Suppressor macrophage (primary cell): ENCODE results near the gene PPARG.

Source experiments
- DNase-seq, 4 experiments: peaks; one replicate each; pipeline ENCODE4 v3.0.0-alpha.2; 2020 to 2022

PPARG gene

GRCh38 chr3:12313519-12313918, 24.6 kb downstream of the PPARG start:
- no peak for DNase-seq

- no peak for DNase-seq
Observed at GRCh38 chr3:12316253-12316652, 27.4 kb downstream of the PPARG start.

- DNase-seq, result no peak
Observed at GRCh38 chr3:12316729-12317351, 28.0 kb downstream of the PPARG start.

GRCh38 chr3:12317914-12318313, 29.0 kb downstream of the PPARG start:
- DNase-seq, result peak in 1 of 4 experiments; percentile 28

- DNase-seq, result peak in 2 of 4 experiments; percentile 28 to 55
Observed at GRCh38 chr3:12318758-12319621, 30.1 kb downstream of the PPARG start.

- DNase-seq, result peak; percentile 33 to 60 (median 54)
Observed at GRCh38 chr3:12321015-12321414, 32.1 kb downstream of the PPARG start.

- peak in 3 of 4 experiments; percentile 49 to 61 (median 54) for DNase-seq
Observed at GRCh38 chr3:12323237-12323636, 34.4 kb downstream of the PPARG start.

- peak; percentile 33 to 90 (median 65) for DNase-seq
Observed at GRCh38 chr3:12325586-12326515, 37.0 kb downstream of the PPARG start.

- peak; percentile 36 to 52 (median 50) for DNase-seq
Observed at GRCh38 chr3:12327021-12327420, 38.2 kb downstream of the PPARG start.

- peak; percentile 40 to 73 (median 66) for DNase-seq
Observed at GRCh38 chr3:12328132-12328836, 39.4 kb downstream of the PPARG start.

GRCh38 chr3:12328837-12329462, 40.1 kb downstream of the PPARG start:
- DNase-seq, result no peak

- DNase-seq, result no peak
Observed at GRCh38 chr3:12334786-12335185, 45.9 kb downstream of the PPARG start.

GRCh38 chr3:12335421-12335820, 46.6 kb downstream of the PPARG start:
- DNase-seq, result no peak

GRCh38 chr3:12336099-12336498, 47.2 kb downstream of the PPARG start:
- DNase-seq, result peak in 2 of 4 experiments; percentile 36 to 37

- no peak for DNase-seq
Observed at GRCh38 chr3:12338595-12339546, 50.0 kb downstream of the PPARG start.

GRCh38 chr3:12339701-12340480, 51.0 kb downstream of the PPARG start:
- no peak for DNase-seq

- DNase-seq, result no peak
Observed at GRCh38 chr3:12340506-12340905, 51.6 kb downstream of the PPARG start.

GRCh38 chr3:12342151-12342550, 53.3 kb downstream of the PPARG start:
- DNase-seq, result peak in 2 of 4 experiments; percentile 31 to 50

GRCh38 chr3:12343047-12343501, 54.2 kb downstream of the PPARG start:
- no peak for DNase-seq
